ENCODE data around the gene MEIOB. TPM values are rescaled to one million over a fixed set of nuclear protein-coding genes. Genes with fewer than 3 reads are reported as not detected.
"Not testable (repeated sequence)": the region's sequence is repeated elsewhere in the genome, so short reads cannot be mapped to it uniquely, and the experiment has no call there.

MEIOB gene
- total RNA-seq, 2 experiments from 2014 or later, result not detected

DNA sequence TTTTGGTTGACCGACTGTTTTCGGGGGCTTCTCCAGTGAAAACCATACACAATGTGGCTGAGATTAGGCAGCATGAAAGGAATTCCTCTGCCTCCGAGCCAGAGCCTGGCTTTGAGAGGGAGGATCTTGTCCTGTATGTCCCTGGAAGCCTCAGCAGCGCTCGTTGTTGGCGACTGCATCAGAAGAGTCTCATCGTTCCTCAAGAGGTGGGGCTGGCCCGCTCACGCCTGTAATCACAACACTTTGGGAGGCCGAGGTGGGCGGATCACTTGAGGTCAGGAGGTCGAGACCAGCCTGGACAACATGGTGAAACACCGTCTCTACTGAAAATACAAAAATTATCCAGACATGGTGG lies 31.2 kb upstream of the MEIOB start:
- H3K4me3 Mint-ChIP-seq, result no peak overlapping the region
- POLR2A ChIA-PET, result no interaction called here
- no peaks in the 10 kb centered on the region for H3K9me3 Mint-ChIP-seq (ENCODE audit: insufficient read depth)
- no peaks in the 10 kb centered on the region for H3K36me3 Mint-ChIP-seq (ENCODE audit: low read depth)
- CTCF ChIA-PET, result no interaction called here
- H3K27ac Mint-ChIP-seq, result no peak overlapping the region
- no peak for DNase-seq
- ATAC-seq, result no peak
- no peaks in the 10 kb centered on the region for H3K4me1 Mint-ChIP-seq (ENCODE audit: low read depth)
- H3K27me3 Mint-ChIP-seq (ENCODE audit: low read depth), result no peaks in the 10 kb centered on the region

DNA sequence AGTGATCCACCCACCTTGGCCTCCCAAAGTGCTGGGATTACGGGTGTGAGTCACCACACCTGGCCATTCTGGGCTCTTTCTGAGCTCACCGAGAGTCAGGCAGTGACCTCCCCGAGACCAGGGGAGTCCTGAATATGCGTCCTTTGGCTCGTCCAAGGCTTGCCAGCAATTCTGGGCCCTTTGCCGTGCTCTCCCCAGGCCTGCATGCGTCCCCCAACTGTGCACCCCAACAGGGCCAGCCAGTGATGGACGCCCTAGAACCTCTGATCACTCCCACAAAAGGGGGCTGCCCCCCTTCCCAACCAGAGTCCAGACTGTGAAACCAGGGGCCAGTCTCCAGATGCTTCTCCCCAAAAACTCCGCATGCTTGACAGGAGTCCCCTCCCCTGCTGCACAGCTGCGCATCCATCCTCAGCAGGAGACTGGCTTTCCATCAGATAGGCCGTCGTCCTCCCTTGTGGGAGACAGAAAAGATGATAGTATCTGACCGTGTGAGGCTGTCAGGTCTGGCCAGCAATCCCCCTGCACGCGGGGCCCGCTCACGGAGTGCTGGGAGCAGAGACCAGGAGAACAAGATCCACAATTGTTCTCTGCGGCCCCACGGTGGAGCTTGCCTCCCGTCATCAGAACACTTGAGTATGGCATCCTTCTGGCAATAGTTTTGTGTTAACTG lies 30.7 kb upstream of the MEIOB start:
- ChIA-PET CTCF (interaction anchor here (0.9 kb wide), 1 partner anchor 10 kb away, joined by 4 read pairs; no protein-coding TSS in a partner anchor), POLR2A (no interaction called here)
- H3K27me3 Mint-ChIP-seq (ENCODE audit: low read depth), result no peaks in the 10 kb centered on the region
- H3K9me3 Mint-ChIP-seq (ENCODE audit: insufficient read depth), result no peaks in the 10 kb centered on the region
- H3K36me3 Mint-ChIP-seq (ENCODE audit: low read depth), result no peaks in the 10 kb centered on the region
- DNase-seq (no peak), ATAC-seq (no peak)
- no peak overlapping the region for H3K27ac Mint-ChIP-seq
- H3K4me1 Mint-ChIP-seq (ENCODE audit: low read depth), result no peaks in the 10 kb centered on the region
- H3K4me3 Mint-ChIP-seq, result no peak overlapping the region

- Mint-ChIP-seq H3K4me3 (no peak overlapping the region), H3K4me1 (ENCODE audit: low read depth) (no peaks in the 10 kb centered on the region), H3K27me3 (ENCODE audit: low read depth) (no peaks in the 10 kb centered on the region), H3K36me3 (ENCODE audit: low read depth) (no peaks in the 10 kb centered on the region), H3K27ac (no peak overlapping the region), H3K9me3 (ENCODE audit: insufficient read depth) (no peaks in the 10 kb centered on the region)
- CTCF ChIA-PET, result no interaction called here
- DNase-seq (no peak), ATAC-seq (no peak)
- POLR2A ChIA-PET, result no interaction called here
These were observed 28.4 kb upstream of the MEIOB start for GRCh38 chr16:1900452-1900774.

GRCh38 chr16:1899641-1900451 lies 27.9 kb upstream of the MEIOB start:
- Mint-ChIP-seq H3K36me3 (ENCODE audit: low read depth) (no peaks in the 10 kb centered on the region), H3K27ac (no peak overlapping the region), H3K4me3 (no peak overlapping the region), H3K27me3 (ENCODE audit: low read depth) (no peaks in the 10 kb centered on the region), H3K9me3 (ENCODE audit: insufficient read depth) (no peaks in the 10 kb centered on the region), H3K4me1 (ENCODE audit: low read depth) (no peaks in the 10 kb centered on the region)
- no peak for DNase-seq
- POLR2A ChIA-PET, result interaction anchor here (0.7 kb wide), 1 partner anchor 66 kb away, joined by 3 read pairs; no protein-coding TSS in a partner anchor
- ATAC-seq, result no peak
- CTCF ChIA-PET, result no interaction called here

DNA sequence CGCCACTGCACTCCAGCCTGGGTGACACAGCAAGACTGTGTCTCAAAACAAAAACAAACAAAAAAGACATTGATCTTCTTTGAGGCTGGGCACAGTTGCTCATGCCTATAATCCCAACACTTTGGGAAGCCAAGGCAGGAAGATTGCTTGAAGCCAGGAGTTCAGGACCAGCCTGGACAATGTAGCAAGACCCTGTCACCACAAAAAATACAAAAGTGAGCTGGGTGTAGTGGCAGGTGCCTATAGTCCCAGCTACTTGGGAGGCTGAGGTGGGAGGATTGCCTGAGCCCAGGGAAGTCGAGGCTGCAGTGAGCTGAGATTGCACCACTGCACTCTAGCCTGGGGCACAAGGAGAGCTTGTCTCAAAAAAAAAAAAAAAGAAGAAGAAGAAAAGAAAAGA lies 25.7 kb upstream of the MEIOB start:
- H3K4me3 Mint-ChIP-seq; H3K9me3 Mint-ChIP-seq (ENCODE audit: insufficient read depth); H3K36me3 Mint-ChIP-seq (ENCODE audit: low read depth); H3K27me3 Mint-ChIP-seq (ENCODE audit: low read depth); ATAC-seq; POLR2A ChIA-PET; CTCF ChIA-PET; DNase-seq; H3K4me1 Mint-ChIP-seq (ENCODE audit: low read depth); H3K27ac Mint-ChIP-seq: not testable (repeated sequence)

DNA sequence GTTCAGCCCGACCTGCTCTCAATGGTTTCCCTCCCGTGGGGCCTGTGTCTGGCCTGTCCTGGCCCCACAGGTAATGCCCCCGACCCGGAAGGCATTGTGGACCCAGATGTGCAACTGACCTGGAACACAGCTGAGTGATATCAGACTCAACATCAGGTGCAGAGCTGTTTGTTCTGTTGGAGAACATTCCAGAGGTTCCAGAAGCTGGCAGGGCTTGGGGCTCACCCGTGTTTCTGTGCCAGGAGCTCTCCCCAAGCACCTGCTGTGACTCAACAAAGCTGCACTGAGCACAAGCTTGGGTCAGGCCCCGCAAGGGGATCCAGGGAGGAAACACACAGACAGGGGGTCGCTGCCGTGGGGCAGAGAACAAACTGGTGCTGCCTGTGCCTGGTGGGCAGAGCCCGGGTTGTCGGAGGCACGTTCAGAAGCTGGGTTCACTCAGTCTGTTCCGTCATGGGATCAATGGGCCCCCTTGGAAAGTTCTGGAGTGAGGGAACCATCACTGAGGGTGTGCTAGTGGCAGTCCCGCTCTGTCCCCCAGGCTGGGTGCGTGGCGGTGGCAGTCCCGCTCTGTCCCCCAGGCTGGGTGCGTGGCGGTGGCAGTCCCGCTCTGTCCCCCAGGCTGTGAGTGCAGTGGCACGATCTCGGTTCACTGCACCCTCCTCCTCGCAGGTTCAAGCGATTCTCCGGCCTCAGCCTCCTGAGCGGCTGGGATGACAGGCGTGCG lies 24.1 kb upstream of the MEIOB start:
- Mint-ChIP-seq H3K27me3 (ENCODE audit: low read depth) (peaks cover 2% of the 10 kb centered on the region), H3K9me3 (ENCODE audit: insufficient read depth) (no peaks in the 10 kb centered on the region), H3K4me3 (no peak overlapping the region), H3K36me3 (ENCODE audit: low read depth) (no peaks in the 10 kb centered on the region), H3K27ac (no peak overlapping the region), H3K4me1 (ENCODE audit: low read depth) (no peaks in the 10 kb centered on the region)
- POLR2A ChIA-PET, result no interaction called here
- DNase-seq, result no peak
- no peak for ATAC-seq
- CTCF ChIA-PET, result no interaction called here

DNA sequence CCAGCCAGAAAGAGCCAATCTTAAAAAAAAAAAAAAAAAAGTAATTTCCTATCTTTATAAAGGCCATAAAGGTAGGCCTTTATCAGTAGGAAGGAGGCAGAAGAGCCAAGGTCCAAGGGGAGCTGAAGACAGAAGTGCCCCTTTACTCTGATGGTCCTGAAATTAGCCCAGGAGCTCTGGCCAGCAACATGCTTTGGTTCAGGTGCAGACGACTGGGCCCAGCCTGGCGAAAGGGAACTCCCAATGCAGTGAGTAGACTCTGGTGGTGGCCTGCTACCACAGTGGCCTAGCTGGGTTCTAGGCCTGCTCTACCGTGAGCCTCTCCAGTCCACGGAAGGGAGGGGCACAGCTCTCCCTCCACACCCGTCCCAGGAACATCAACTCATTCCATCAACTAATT lies 23.1 kb upstream of the MEIOB start:
- ChIA-PET POLR2A (interaction anchor here (0.5 kb wide), 1 partner anchor 49 kb away, joined by 3 read pairs; no protein-coding TSS in a partner anchor), CTCF (no interaction called here)
- Mint-ChIP-seq H3K27me3 (ENCODE audit: low read depth) (peaks cover 2% of the 10 kb centered on the region), H3K4me3 (no peak overlapping the region), H3K4me1 (ENCODE audit: low read depth) (no peaks in the 10 kb centered on the region), H3K27ac (no peak overlapping the region), H3K36me3 (ENCODE audit: low read depth) (no peaks in the 10 kb centered on the region), H3K9me3 (ENCODE audit: insufficient read depth) (no peaks in the 10 kb centered on the region)
- ATAC-seq, result no peak
- no peak for DNase-seq

GRCh38 chr16:1890708-1891050 lies 18.7 kb upstream of the MEIOB start:
- Mint-ChIP-seq H3K27ac (no peak overlapping the region), H3K9me3 (ENCODE audit: insufficient read depth) (no peaks in the 10 kb centered on the region), H3K27me3 (ENCODE audit: low read depth) (peaks cover 4% of the 10 kb centered on the region), H3K36me3 (ENCODE audit: low read depth) (no peaks in the 10 kb centered on the region), H3K4me3 (no peak overlapping the region), H3K4me1 (ENCODE audit: low read depth) (no peaks in the 10 kb centered on the region)
- ChIA-PET CTCF (no interaction called here), POLR2A (no interaction called here)
- ATAC-seq, result no peak
- DNase-seq, result no peak

GRCh38 chr16:1890024-1890707 lies 18.2 kb upstream of the MEIOB start:
- CTCF ChIA-PET, result no interaction called here
- peaks cover 4% of the 10 kb centered on the region for H3K27me3 Mint-ChIP-seq (ENCODE audit: low read depth)
- no peaks in the 10 kb centered on the region for H3K9me3 Mint-ChIP-seq (ENCODE audit: insufficient read depth)
- H3K4me3 Mint-ChIP-seq, result no peak overlapping the region
- DNase-seq (no peak), ATAC-seq (no peak)
- no peaks in the 10 kb centered on the region for H3K4me1 Mint-ChIP-seq (ENCODE audit: low read depth)
- no peaks in the 10 kb centered on the region for H3K36me3 Mint-ChIP-seq (ENCODE audit: low read depth)
- POLR2A ChIA-PET, result no interaction called here
- H3K27ac Mint-ChIP-seq, result no peak overlapping the region

GRCh38 chr16:1887711-1888354 lies 15.9 kb upstream of the MEIOB start:
- Mint-ChIP-seq H3K4me3 (no peak overlapping the region), H3K4me1 (ENCODE audit: low read depth) (no peaks in the 10 kb centered on the region), H3K9me3 (ENCODE audit: insufficient read depth) (no peaks in the 10 kb centered on the region), H3K27ac (no peak overlapping the region), H3K36me3 (ENCODE audit: low read depth) (no peaks in the 10 kb centered on the region), H3K27me3 (ENCODE audit: low read depth) (peaks cover 4% of the 10 kb centered on the region)
- DNase-seq, result no peak
- ChIA-PET CTCF (interaction anchor here (1.0 kb wide), 1 partner anchor 41 kb away, joined by 3 read pairs; no protein-coding TSS in a partner anchor), POLR2A (no interaction called here)
- ATAC-seq, result no peak

DNA sequence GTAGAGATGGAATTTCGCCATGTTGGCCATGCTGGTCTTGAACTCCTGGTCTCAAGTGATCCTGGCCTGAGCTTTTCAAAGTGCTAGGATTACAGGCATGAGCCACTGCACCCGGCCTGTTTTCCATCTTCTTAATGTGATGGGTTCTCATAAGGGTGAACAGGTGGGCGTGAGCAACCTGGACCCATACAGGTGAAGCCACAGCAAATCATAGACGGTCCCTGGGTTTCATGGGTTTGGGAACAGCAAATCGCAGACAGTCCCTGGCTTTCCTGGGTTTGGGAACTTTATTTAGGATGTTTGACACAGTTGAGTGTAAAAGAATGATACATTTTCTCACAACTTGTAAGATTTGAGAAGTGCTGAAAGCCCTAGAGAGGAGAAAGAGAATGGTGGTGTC lies 12.9 kb upstream of the MEIOB start:
- ChIA-PET POLR2A (no interaction called here), CTCF (no interaction called here)
- Mint-ChIP-seq H3K4me1 (ENCODE audit: low read depth) (no peaks in the 10 kb centered on the region), H3K9me3 (ENCODE audit: insufficient read depth) (no peaks in the 10 kb centered on the region), H3K4me3 (no peak overlapping the region), H3K27me3 (ENCODE audit: low read depth) (peaks cover 4% of the 10 kb centered on the region), H3K27ac (no peak overlapping the region), H3K36me3 (ENCODE audit: low read depth) (no peaks in the 10 kb centered on the region)
- no peak for ATAC-seq
- no peak for DNase-seq
